PC-9 (cell line): ENCODE measurements around the gene ADAMTSL1. TPM values are rescaled to one million over a fixed set of nuclear protein-coding genes. Genes with fewer than 3 reads are reported as not detected.

Source experiments
- BruUV-seq: library from RNA; stranded (reverse); fragments of 400-500 nt; replicated peaks from 2 replicates; lab custom pipeline; 2021; lab: Mats Ljungman, UMichigan
- CTCF ChIA-PET: fragments of 300-600 bp; sonication (Branson Sonifier 250); formaldehyde crosslinking; loops from one replicate; lab custom pipeline; 2022; ENCODE audit warnings: antibody characterized with exemption; lab: Charles Lee
- POLR2A ChIA-PET: fragments of 300-600 bp; sonication (Branson Sonifier 250); formaldehyde crosslinking; loops from one replicate; lab custom pipeline; 2022; ENCODE audit warnings: antibody characterized with exemption; ENCODE audit not compliant: unreplicated experiment; lab: Charles Lee
- DNase-seq, 2 experiments: peaks; one replicate each; pipeline versions ENCODE4 v3.0.0 to v3.0.0-alpha.2; 2015 to 2022; ENCODE audit warnings: mixed read lengths in 1 of 2
- H2AFZ ChIP-seq: fragments of 200-600 bp; sonication (generic); 2 replicates; pipeline ENCODE4 v1.8.1; 2017; ENCODE audit warnings: antibody characterized with exemption
- H3F3A ChIP-seq: fragments of 200-600 bp; sonication (generic); 2 replicates; pipeline ENCODE4 v1.8.1; 2017; ENCODE audit warnings: antibody characterized with exemption, mild to moderate bottlenecking, low read depth; ENCODE audit not compliant: insufficient read depth
- H3K27ac ChIP-seq: fragments of 200-600 bp; sonication (generic); 2 replicates; pipeline ENCODE4 v1.6.1; 2016; ENCODE audit warnings: mixed run types
- H3K27me3 ChIP-seq: fragments of 200-600 bp; sonication (generic); 2 replicates; pipeline ENCODE4 v1.6.1; 2016; ENCODE audit warnings: low read depth, mixed run types; ENCODE audit not compliant: insufficient read depth
- H3K36me3 ChIP-seq: fragments of 200-600 bp; sonication (generic); 2 replicates; pipeline ENCODE4 v1.6.1; 2016; ENCODE audit warnings: low read depth, mixed run types
- H3K4me1 ChIP-seq: fragments of 200-600 bp; sonication (generic); replicated peaks from 2 replicates; pipeline ENCODE4 v1.6.1; 2016; ENCODE audit warnings: mixed run types; ENCODE audit not compliant: insufficient read depth
- H3K4me2 ChIP-seq: fragments of 200-600 bp; sonication (generic); 2 replicates; pipeline ENCODE4 v1.6.1; 2017; ENCODE audit warnings: mixed run types
- H3K4me3 ChIP-seq: fragments of 200-600 bp; sonication (generic); 2 replicates; pipeline ENCODE4 v1.6.1; 2016; ENCODE audit warnings: mixed run types
- H3K79me2 ChIP-seq: fragments of 200-600 bp; sonication (generic); 2 replicates; pipeline ENCODE4 v1.6.1; 2017; ENCODE audit warnings: low read depth, mixed run types
- H3K9me2 ChIP-seq: fragments of 200-600 bp; sonication (generic); 2 replicates; pipeline ENCODE4 v1.8.1; 2017; ENCODE audit warnings: mild to moderate bottlenecking; ENCODE audit not compliant: insufficient read depth
- H3K9me3 ChIP-seq: fragments of 200-600 bp; sonication (generic); 2 replicates; pipeline ENCODE4 v1.8.1; 2016; ENCODE audit warnings: low read depth; ENCODE audit not compliant: insufficient read depth
- H4K20me1 ChIP-seq: fragments of 200-600 bp; sonication (generic); 2 replicates; pipeline ENCODE4 v1.8.1; 2017; ENCODE audit not compliant: insufficient read depth
- CTCF ChIP-seq: fragments of 200-600 bp; sonication (generic); conservative IDR thresholded peaks from 2 replicates; pipeline ENCODE4 v1.6.1; 2017; ENCODE audit warnings: mixed run types, antibody characterized with exemption, mild to moderate bottlenecking, moderate library complexity
- EZH2 ChIP-seq: fragments of 200-600 bp; sonication (generic); IDR thresholded peaks from 2 replicates; pipeline ENCODE4 v1.8.0; 2017; ENCODE audit warnings: antibody characterized with exemption, low read depth
- intact Hi-C: fragments of 100-400 bp; cut with micrococcal nuclease; formaldehyde crosslinking; loops from one replicate; pipeline ENCODE4 v1.10.0; 2022; ENCODE audit not compliant: unreplicated experiment
- total RNA-seq: library from RNA; stranded (reverse); gene quantifications from 2 replicates; pipeline ENCODE4 v1.2.3, GENCODE V29; 2021

Gene ADAMTSL1
- total RNA-seq, 1 experiment from 2014 or later, result not detected

DNA sequence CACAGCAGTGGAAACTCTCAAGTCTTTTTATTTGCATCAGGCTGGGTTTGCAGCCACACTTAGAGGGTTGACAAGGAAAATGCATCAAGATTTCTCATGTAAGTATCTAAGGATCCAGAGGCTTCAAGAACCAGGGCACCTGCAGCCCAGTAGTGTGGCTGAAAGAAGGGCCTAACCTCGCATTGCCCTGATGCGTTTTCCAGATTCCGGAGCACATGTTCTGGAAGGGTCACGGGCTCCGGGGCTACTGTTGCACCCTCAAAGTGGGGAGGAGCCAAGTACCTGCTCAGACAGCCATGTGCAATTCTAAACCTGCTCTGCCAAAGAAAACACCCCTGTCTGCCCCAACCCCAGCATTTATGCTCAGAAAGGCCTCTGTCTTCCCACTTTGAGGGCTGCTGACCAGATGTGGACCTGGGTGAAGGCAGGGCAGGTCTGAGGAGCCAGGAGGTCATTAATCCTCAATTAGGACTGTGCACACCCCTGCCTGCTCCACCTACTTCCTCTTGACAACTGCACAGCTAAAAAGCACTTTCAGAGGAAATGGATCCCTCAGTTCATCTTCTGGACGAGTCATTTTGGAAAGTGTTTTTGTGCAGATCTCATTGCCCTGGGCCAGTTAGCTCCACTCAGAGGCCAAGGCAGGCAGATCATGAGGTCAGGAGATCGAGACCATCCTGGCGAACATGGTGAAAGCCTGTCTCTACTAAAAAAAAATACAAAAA is 448.4 kb downstream of the ADAMTSL1 start:
- Histone ChIP-seq H4K20me1 (no peaks in the 10 kb centered on the region), H3K27me3 (peaks cover 7% of the 10 kb centered on the region; the same call in 1 of the 2 replicates), H3K9me2 (no peaks in the 10 kb centered on the region), H3F3A (no peaks in the 10 kb centered on the region), H3K36me3 (no peaks in the 10 kb centered on the region), H3K27ac (no peak overlapping the region), H3K4me3 (no peak overlapping the region), H3K4me2 (no peak overlapping the region), H3K79me2 (no peaks in the 10 kb centered on the region), H3K4me1 (no peaks in the 10 kb centered on the region), H2AFZ (no peak overlapping the region), H3K9me3 (no peaks in the 10 kb centered on the region)
- ChIA-PET CTCF (interaction anchor here (0.6 kb wide), 1 partner anchor 667 kb away, joined by 3 read pairs; no protein-coding TSS in a partner anchor), POLR2A (no interaction called here)
- DNase-seq, result no peak
- TF ChIP-seq EZH2 (no peak), CTCF (no peak)
- no TSS peak for BruUV-seq
- intact Hi-C loops, result no loop called here

DNA sequence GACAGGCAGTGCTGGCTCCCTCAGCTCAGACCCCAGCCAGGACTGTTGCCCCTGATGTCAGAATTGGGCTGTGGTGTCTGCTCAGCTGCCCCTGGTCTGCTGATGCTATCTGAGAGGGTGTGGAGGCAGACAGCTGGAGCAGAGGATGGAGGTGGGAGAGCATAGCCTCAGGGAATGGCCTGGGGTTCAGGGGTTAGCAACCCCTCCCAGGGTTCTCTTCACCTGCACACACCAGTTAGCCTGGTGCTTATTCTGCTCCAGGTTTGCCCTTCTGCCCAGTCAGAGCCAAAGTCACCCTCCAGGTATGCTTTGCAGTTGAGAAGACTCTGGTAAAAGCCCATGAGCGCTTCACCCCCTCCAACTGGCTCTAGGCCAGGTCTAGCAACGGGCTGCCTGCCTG is 449.2 kb downstream of the ADAMTSL1 start:
- no peaks in the 10 kb centered on the region for H3K4me1 ChIP-seq
- DNase-seq, result no peak
- H2AFZ ChIP-seq, result no peak overlapping the region
- ChIA-PET POLR2A (no interaction called here), CTCF (no interaction called here)
- H3K27me3 ChIP-seq, result peaks cover 9% of the 10 kb centered on the region; the same call in 1 of the 2 replicates
- H3K27ac ChIP-seq, result no peak overlapping the region
- H3K4me3 ChIP-seq, result no peak overlapping the region
- no peaks in the 10 kb centered on the region for H3K36me3 ChIP-seq
- no peak overlapping the region for H3K4me2 ChIP-seq
- TF ChIP-seq CTCF (no peak), EZH2 (no peak)
- H4K20me1 ChIP-seq, result no peaks in the 10 kb centered on the region
- H3K9me3 ChIP-seq, result no peaks in the 10 kb centered on the region
- H3K79me2 ChIP-seq, result no peaks in the 10 kb centered on the region
- intact Hi-C loops, result no loop called here
- BruUV-seq, result no TSS peak
- no peaks in the 10 kb centered on the region for H3F3A ChIP-seq
- H3K9me2 ChIP-seq, result no peaks in the 10 kb centered on the region

DNA sequence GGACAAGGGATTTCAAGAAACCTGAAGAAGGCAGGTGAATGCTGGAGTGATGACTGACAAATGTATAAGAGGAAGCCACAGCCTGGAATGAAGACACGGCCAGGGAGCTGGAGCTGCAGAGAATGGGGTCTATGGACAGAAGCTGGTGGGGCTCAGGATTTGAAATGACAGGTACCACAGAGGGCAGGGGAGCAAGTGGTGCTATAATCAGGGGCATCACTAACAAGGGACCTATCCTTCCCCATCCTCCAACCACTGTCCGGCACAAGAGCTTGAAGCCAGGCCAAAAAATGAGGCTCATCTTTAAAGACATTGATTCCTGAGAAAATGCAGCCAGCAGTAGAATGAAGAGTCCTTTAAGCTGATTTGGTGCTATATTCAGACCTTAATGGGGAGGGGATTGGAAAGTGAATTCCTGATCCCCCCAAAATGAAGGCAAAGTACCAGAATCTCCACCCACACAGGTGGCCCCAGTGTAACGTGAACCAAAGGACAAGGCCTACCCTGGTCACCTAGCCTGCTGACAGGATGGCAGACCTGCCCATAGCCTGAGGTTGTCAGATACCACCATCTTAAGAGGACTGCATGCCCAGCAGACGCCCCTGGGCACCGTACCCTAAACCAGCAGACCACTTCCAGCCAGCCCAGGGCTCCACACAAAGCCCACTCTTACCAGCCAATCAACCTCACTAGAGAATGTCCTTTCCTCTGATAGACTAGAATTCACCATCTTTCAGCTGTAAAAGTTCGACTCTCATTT is 449.9 kb downstream of the ADAMTSL1 start:
- Histone ChIP-seq H3K79me2 (no peaks in the 10 kb centered on the region), H3K9me3 (no peaks in the 10 kb centered on the region), H2AFZ (no peak overlapping the region), H3K36me3 (no peaks in the 10 kb centered on the region), H3K4me1 (no peaks in the 10 kb centered on the region), H3K4me3 (no peak overlapping the region), H3K4me2 (no peak overlapping the region), H4K20me1 (no peaks in the 10 kb centered on the region), H3K27ac (no peak overlapping the region), H3F3A (no peaks in the 10 kb centered on the region), H3K9me2 (no peaks in the 10 kb centered on the region), H3K27me3 (peaks cover 9% of the 10 kb centered on the region; the same call in 1 of the 2 replicates)
- ChIA-PET POLR2A (no interaction called here), CTCF (no interaction called here)
- no TSS peak for BruUV-seq
- intact Hi-C loops, result no loop called here
- DNase-seq, result no peak
- TF ChIP-seq EZH2, result no peak
- TF ChIP-seq CTCF, result no peak
